ENCODE data around the gene SPRYD7.

Gene SPRYD7

GRCh38 chr13:49877629-49878218, 58.4 kb downstream of the SPRYD7 start (continued):
- TF ChIP-seq ZNF791 (tag by site-specific recombination; IDR thresholded peaks at IDR 0.05) (no peak), ZNF776 (tag by site-specific recombination; IDR thresholded peaks at IDR 0.05; ENCODE audit: borderline replicate concordance) (no peak), ZNF114 (tag by site-specific recombination; IDR thresholded peaks at IDR 0.05) (no peak), SETDB1 (IDR thresholded peaks at IDR 0.05; ENCODE audit: insufficient read length, low read length) (peak; percentile 100), EGR2 (tag by site-specific recombination; IDR thresholded peaks at IDR 0.05; ENCODE audit: low read depth) (no peak), ZNF792 (tag by site-specific recombination; IDR thresholded peaks at IDR 0.05) (no peak), ZNF777 (tag by site-specific recombination; IDR thresholded peaks at IDR 0.05; ENCODE audit: borderline replicate concordance) (no peak), SCRT1 (tag by site-specific recombination; IDR thresholded peaks at IDR 0.05; ENCODE audit: borderline replicate concordance) (no peak), ZBTB1 (tag by site-specific recombination; IDR thresholded peaks at IDR 0.05) (no peak), ZNF513 (tag by site-specific recombination; IDR thresholded peaks at IDR 0.05) (no peak), INSM2 (tag by site-specific recombination; IDR thresholded peaks at IDR 0.05) (no peak), ZNF501 (tag by site-specific recombination; IDR thresholded peaks at IDR 0.05) (no peak), ZNF558 (tag by site-specific recombination; IDR thresholded peaks at IDR 0.05) (peak; percentile 66; the same call in 1 of the 2 replicates), SCRT2 (tag by site-specific recombination; IDR thresholded peaks at IDR 0.05) (no peak), ZFHX2 (tag by site-specific recombination; conservative IDR thresholded peaks at IDR 0.05) (no peak), ZNF23 (tag by site-specific recombination; IDR thresholded peaks at IDR 0.05; ENCODE audit: borderline replicate concordance) (no peak), ZNF561 (tag by site-specific recombination; IDR thresholded peaks at IDR 0.05; ENCODE audit: borderline replicate concordance) (no peak), ZIC2 (tag by site-specific recombination; IDR thresholded peaks at IDR 0.05) (no peak), BCL11A (tag by site-specific recombination; IDR thresholded peaks at IDR 0.05; ENCODE audit: low read depth) (no peak), ZNF133 (tag by site-specific recombination; IDR thresholded peaks at IDR 0.05) (no peak), ZNF394 (tag by site-specific recombination; IDR thresholded peaks at IDR 0.05; ENCODE audit: borderline replicate concordance) (no peak), YY2 (tag by site-specific recombination; IDR thresholded peaks at IDR 0.05) (no peak), PRDM4 (tag by site-specific recombination; IDR thresholded peaks at IDR 0.05) (no peak), TRIM28 (IDR thresholded peaks at IDR 0.05; ENCODE audit: borderline replicate concordance, low read length) (peak; percentile 97), CTCF (tag by site-specific recombination; IDR thresholded peaks at IDR 0.05) (no peak), KLF7 (tag by site-specific recombination; IDR thresholded peaks at IDR 0.05; ENCODE audit: borderline replicate concordance) (no peak), ZBTB17 (tag by site-specific recombination; IDR thresholded peaks at IDR 0.05) (no peak)
- TF ChIP-seq, protein P1, sequence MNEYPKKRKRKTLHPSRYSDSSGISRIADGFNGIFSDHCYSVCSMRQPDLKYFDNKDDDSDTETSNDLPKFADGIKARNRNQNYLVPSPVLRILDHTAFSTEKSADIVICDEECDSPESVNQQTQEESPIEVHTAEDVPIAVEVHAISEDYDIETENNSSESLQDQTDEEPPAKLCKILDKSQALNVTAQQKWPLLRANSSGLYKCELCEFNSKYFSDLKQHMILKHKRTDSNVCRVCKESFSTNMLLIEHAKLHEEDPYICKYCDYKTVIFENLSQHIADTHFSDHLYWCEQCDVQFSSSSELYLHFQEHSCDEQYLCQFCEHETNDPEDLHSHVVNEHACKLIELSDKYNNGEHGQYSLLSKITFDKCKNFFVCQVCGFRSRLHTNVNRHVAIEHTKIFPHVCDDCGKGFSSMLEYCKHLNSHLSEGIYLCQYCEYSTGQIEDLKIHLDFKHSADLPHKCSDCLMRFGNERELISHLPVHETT (tag by site-specific recombination; IDR thresholded peaks at IDR 0.05): peak; percentile 73; the same call in 1 of the 2 replicates
- TF ChIP-seq, protein P2, sequence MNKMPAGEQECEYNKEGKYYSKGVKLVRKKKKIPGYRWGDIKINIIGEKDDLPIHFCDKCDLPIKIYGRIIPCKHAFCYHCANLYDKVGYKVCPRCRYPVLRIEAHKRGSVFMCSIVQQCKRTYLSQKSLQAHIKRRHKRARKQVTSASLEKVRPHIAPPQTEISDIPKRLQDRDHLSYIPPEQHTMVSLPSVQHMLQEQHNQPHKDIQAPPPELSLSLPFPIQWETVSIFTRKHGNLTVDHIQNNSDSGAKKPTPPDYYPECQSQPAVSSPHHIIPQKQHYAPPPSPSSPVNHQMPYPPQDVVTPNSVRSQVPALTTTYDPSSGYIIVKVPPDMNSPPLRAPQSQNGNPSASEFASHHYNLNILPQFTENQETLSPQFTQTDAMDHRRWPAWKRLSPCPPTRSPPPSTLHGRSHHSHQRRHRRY (tag by site-specific recombination; IDR thresholded peaks at IDR 0.05): no peak
- TF ChIP-seq, protein P3, sequence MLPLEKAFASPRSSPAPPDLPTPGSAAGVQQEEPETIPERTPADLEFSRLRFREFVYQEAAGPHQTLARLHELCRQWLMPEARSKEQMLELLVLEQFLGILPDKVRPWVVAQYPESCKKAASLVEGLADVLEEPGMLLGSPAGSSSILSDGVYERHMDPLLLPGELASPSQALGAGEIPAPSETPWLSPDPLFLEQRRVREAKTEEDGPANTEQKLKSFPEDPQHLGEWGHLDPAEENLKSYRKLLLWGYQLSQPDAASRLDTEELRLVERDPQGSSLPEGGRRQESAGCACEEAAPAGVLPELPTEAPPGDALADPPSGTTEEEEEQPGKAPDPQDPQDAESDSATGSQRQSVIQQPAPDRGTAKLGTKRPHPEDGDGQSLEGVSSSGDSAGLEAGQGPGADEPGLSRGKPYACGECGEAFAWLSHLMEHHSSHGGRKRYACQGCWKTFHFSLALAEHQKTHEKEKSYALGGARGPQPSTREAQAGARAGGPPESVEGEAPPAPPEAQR (tag by site-specific recombination; IDR thresholded peaks at IDR 0.05): no peak
